ENCODE data around the gene CYSRT1.

The CYSRT1 gene

GRCh38 chr9:137195525-137196220 is 29.3 kb upstream of the CYSRT1 start:
- Histone ChIP-seq H3K27me3 (ENCODE audit: insufficient read depth, low read depth, severe bottlenecking) (no peaks in the 10 kb centered on the region), H3K4me3 (ENCODE audit: low read depth, low read length) (no peak overlapping the region), H3K27ac (peak overlapping the region; percentile 77), H3K36me3 (no peaks in the 10 kb centered on the region; the same call in 1 of the 2 replicates), H3K9me3 (ENCODE audit: severe bottlenecking) (no peaks in the 10 kb centered on the region)
- peak; percentile 54 for DNase-seq
- TF ChIP-seq CTCF (IDR thresholded peaks at IDR 0.05; ENCODE audit: low read depth, low read length): no peak

GRCh38 chr9:137198051-137198901 is 26.7 kb upstream of the CYSRT1 start:
- no peaks in the 10 kb centered on the region for H3K36me3 ChIP-seq
- H3K27ac ChIP-seq: no peak overlapping the region
- no peak for DNase-seq
- H3K27me3 ChIP-seq (ENCODE audit: insufficient read depth, low read depth, severe bottlenecking): no peaks in the 10 kb centered on the region
- no peak for TF ChIP-seq CTCF (IDR thresholded peaks at IDR 0.05; ENCODE audit: low read depth, low read length)
- no peak overlapping the region for H3K4me3 ChIP-seq (ENCODE audit: low read depth, low read length)
- no peaks in the 10 kb centered on the region for H3K9me3 ChIP-seq (ENCODE audit: severe bottlenecking)

- Histone ChIP-seq H3K36me3 (no peaks in the 10 kb centered on the region), H3K27ac (no peak overlapping the region), H3K27me3 (ENCODE audit: insufficient read depth, low read depth, severe bottlenecking) (no peaks in the 10 kb centered on the region), H3K9me3 (ENCODE audit: severe bottlenecking) (no peaks in the 10 kb centered on the region), H3K4me3 (ENCODE audit: low read depth, low read length) (no peak overlapping the region)
- no peak for TF ChIP-seq CTCF (IDR thresholded peaks at IDR 0.05; ENCODE audit: low read depth, low read length)
- DNase-seq: no peak
These were observed 26.1 kb upstream of the CYSRT1 start for GRCh38 chr9:137198902-137199283.

- Histone ChIP-seq H3K36me3 (no peaks in the 10 kb centered on the region), H3K4me3 (ENCODE audit: low read depth, low read length) (no peak overlapping the region), H3K27ac (no peak overlapping the region), H3K9me3 (ENCODE audit: severe bottlenecking) (no peaks in the 10 kb centered on the region), H3K27me3 (ENCODE audit: insufficient read depth, low read depth, severe bottlenecking) (no peaks in the 10 kb centered on the region)
- TF ChIP-seq CTCF (IDR thresholded peaks at IDR 0.05; ENCODE audit: low read depth, low read length): no peak
- DNase-seq: no peak
These were observed 25.4 kb upstream of the CYSRT1 start for GRCh38 chr9:137199411-137200121.

DNA sequence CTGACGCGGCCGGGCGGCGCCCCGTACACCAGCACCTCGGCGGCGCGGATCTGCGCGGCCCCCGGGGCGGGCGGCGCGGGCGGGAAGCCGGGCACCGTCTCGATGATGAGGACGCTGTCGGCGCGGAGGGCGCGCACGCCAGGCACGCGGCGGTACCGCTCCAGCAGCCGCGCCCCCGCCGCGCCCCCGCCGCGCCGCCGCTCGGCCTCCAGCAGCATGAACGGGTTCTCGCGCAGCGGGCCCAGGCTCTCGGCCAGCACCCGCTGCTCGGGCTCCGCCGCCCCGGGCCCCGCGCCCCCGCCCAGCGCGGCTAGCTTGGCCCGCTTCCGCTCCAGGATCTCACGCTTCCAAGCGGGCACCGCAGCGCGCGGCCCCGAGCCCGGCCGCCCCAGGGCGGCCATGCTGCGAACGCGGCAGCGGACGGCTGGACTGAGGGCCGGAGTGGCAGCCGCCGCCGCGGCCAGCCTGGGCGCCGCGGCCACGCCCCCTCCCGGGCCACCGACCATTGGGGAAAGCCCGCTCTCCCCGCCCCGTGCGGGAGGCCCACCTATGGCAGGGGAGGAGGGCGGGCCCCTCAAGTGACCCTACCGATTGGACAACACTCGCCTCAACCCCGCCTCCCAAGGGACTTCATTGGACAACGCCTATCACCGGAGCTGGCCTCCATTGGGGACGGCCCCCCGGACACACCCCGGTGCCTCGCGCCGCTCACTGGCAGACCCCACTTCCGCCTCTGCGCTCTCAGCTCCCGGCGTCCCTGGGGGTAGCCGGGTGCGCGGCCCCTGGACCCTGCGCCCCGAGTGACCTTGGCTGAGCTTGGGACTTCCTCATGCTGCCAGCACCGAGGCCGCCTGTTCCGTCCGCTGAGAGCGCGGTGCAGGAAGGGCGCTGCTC is 24.4 kb upstream of the CYSRT1 start, which contains the start of gene TPRN:
TPRN (minus strand) TSS at position 431 of the 894 bp plus-strand sequence; CDS start at position 401, 30 bp downstream.
- Histone ChIP-seq H3K4me3 (ENCODE audit: low read depth, low read length) (peak within 1 kb of the TSS; percentile 58), H3K9me3 (ENCODE audit: severe bottlenecking) (no peaks in the 10 kb centered on the region), H3K36me3 (no peaks in the 10 kb centered on the region), H3K27ac (peak within 1 kb of the TSS; percentile 65), H3K27me3 (ENCODE audit: insufficient read depth, low read depth, severe bottlenecking) (no peaks in the 10 kb centered on the region)
- no peak for TF ChIP-seq CTCF (IDR thresholded peaks at IDR 0.05; ENCODE audit: low read depth, low read length)
- peak; percentile 96 for DNase-seq

All from WERI-Rb-1 (cell line).